ENCODE data around the gene DSN1. TPM values are rescaled to one million over a fixed set of nuclear protein-coding genes. Genes with fewer than 3 reads are reported as not detected.

Gene DSN1
- total and polyA plus RNA-seq, 9 donors = 3.3 to 7.0 (median 6.0) TPM

DNA sequence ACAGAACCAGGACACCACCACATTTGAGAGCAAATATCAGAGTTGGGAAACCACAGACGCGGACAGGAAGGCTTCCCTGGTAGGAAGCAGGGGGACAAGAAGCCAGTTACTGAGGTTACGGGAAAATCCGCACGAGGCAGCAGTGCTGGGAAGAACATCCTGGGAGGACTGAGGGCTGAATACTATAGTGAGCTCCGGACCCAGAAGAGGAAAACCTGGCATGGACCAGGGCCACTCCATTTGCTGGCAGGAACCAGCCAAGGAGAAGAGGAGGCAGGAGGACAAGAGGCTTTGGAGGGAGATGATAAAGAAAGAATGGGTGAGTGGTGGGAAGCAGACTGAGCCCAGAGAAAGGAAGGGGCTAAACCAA lies 6.1 kb upstream of the DSN1 start:
- Histone ChIP-seq H3K4me3 (no peak overlapping the region), H3K27ac (no peak overlapping the region), H3K9me3 (no peaks in the 10 kb centered on the region), H3K4me1 (ENCODE audit: insufficient read depth) (peaks cover 2% of the 10 kb centered on the region), H3K27me3 (no peaks in the 10 kb centered on the region), H3K36me3 (no peaks in the 10 kb centered on the region)
- 77 to 78% (median 78%) methylated on average over 6 of the region's 6 CpGs for WGBS, 3 donors
- TF ChIP-seq EP300 (IDR thresholded peaks at IDR 0.05) (no peak), POLR2A (IDR thresholded peaks at IDR 0.05) (no peak)
- TF ChIP-seq, protein P1, sequence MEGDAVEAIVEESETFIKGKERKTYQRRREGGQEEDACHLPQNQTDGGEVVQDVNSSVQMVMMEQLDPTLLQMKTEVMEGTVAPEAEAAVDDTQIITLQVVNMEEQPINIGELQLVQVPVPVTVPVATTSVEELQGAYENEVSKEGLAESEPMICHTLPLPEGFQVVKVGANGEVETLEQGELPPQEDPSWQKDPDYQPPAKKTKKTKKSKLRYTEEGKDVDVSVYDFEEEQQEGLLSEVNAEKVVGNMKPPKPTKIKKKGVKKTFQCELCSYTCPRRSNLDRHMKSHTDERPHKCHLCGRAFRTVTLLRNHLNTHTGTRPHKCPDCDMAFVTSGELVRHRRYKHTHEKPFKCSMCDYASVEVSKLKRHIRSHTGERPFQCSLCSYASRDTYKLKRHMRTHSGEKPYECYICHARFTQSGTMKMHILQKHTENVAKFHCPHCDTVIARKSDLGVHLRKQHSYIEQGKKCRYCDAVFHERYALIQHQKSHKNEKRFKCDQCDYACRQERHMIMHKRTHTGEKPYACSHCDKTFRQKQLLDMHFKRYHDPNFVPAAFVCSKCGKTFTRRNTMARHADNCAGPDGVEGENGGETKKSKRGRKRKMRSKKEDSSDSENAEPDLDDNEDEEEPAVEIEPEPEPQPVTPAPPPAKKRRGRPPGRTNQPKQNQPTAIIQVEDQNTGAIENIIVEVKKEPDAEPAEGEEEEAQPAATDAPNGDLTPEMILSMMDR (IDR thresholded peaks at IDR 0.05) = no peak
- DNase-seq = no peak
- intact Hi-C loops (cut with DNase I) = loop anchor here in 2 of 4 donors (10.0 kb wide), 1 partner anchor 85 kb away; a partner anchor contains a TSS

DNA sequence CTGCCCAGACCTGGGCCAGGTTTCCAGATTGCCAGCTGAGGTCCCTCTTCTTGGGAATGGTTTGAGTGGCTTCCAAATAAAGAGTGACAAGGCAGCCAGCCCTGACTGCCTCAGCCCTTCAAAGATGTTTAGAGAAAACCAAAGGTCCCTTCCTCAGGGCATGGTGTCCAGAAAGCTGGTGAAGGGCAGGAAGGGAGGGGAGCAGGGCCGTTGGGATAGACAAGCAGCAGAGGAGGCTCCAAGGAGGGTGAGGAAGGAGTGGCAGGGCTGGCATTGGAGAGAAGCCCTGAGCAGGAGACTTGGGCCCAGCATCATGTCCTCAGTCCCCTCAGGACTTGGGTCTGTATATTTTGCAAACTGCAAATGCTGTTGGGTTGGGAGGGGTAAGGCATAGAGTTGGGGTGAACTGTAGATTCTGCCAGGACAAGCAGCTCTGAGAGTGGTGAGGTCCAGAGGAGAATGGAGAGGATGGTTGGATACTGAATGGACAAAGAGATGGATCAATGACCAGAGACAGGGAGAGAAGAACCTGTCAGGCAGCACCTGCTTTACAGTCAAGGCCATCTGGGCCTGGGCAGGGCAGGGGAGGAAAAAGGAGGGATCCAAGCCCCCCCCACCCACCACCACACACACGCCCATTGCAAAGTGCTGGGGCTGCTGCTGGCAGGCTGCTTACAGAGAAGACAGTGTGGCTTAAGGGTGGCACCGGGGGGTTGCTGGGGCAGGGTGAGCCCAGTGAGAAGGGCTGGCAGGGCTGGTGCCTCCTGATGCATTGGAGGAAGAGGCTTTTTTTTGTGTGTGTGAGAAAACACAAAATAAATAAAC lies 5.5 kb upstream of the DSN1 start:
- intact Hi-C loops (cut with DNase I) = loop anchor here in 2 of 4 donors (10.0 kb wide), 1 partner anchor 86 kb away; a partner anchor contains a TSS
- 68 to 74% (median 72%) methylated on average over 3 of the region's 3 CpGs for WGBS, 3 donors

DNA sequence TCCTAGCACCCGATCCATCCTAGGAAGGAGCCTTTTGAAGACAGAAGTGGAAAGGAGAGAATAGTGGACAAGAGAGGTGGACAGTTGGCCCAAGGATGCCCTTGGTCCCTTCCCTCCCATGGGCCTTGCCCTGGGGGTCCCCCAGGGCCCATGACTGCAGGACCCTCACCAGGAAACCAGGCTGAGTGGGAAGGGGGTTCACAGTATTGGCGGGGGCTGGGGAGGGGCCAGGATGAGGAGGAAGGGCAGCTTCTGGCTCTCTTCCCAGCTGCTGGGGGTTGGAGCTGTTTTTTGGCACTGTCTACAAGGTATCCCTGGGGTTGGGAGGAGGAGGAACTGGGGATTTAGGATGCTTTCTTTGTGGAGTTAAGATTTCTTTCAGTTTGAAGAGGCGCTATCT lies 4.0 kb upstream of the DSN1 start:
- WGBS, 3 donors = 41 to 45% (median 42%) methylated on average over 3 of the region's 3 CpGs
- Histone ChIP-seq H3K4me3 (no peak overlapping the region), H3K9me3 (no peaks in the 10 kb centered on the region), H3K36me3 (no peaks in the 10 kb centered on the region), H3K4me1 (ENCODE audit: insufficient read depth) (peaks cover 2% of the 10 kb centered on the region), H3K27ac (no peak overlapping the region), H3K27me3 (no peaks in the 10 kb centered on the region)
- no peak for TF ChIP-seq EP300 (IDR thresholded peaks at IDR 0.05)
- no peak for TF ChIP-seq POLR2A (IDR thresholded peaks at IDR 0.05)
- TF ChIP-seq, protein P1 (IDR thresholded peaks at IDR 0.05) = no peak
- intact Hi-C loops (cut with DNase I) = loop anchor here in 2 of 4 donors (10.0 kb wide), 1 partner anchor 87 kb away; a partner anchor contains a TSS
- peak in 1 of 5 donors; percentile 47 for DNase-seq

More for the DNA sequence above, 5.5 kb upstream of the DSN1 start:
- Histone ChIP-seq H3K9me3 (no peaks in the 10 kb centered on the region), H3K4me3 (no peak overlapping the region), H3K27ac (no peak overlapping the region), H3K36me3 (no peaks in the 10 kb centered on the region), H3K27me3 (no peaks in the 10 kb centered on the region), H3K4me1 (ENCODE audit: insufficient read depth) (peaks cover 2% of the 10 kb centered on the region)
- DNase-seq = peak in 1 of 5 donors; percentile 24
- no peak for TF ChIP-seq POLR2A (IDR thresholded peaks at IDR 0.05)
- no peak for TF ChIP-seq EP300 (IDR thresholded peaks at IDR 0.05)
- TF ChIP-seq, protein P1 (IDR thresholded peaks at IDR 0.05) = no peak

DNA sequence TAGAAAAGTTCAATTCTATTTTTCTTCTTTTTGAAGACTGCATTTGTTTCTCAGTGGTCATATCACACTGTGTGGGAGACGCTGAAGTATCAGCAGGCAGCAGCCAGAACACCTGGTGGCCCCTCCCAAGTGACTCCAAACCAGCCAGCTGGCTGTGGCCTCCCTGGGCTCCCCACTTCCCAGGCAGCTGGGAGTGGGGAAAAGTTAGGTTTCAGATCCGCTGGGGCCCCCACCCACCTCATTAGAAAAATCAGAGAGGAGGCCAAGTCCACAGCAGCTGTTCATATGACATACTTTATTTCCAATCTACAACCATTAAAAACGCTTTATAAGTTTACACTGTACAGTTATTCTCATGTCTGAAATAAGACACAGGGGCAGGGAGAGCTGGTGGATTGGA lies 3.6 kb upstream of the DSN1 start:
- TF ChIP-seq EP300 (IDR thresholded peaks at IDR 0.05) = no peak
- TF ChIP-seq, protein P1 (IDR thresholded peaks at IDR 0.05) = no peak
- TF ChIP-seq POLR2A (IDR thresholded peaks at IDR 0.05) = no peak
- H3K4me3 ChIP-seq = no peak overlapping the region
- H3K36me3 ChIP-seq = no peaks in the 10 kb centered on the region
- 25 to 29% (median 27%) methylated on average over 3 of the region's 3 CpGs for WGBS, 3 donors
- H3K9me3 ChIP-seq = no peaks in the 10 kb centered on the region
- no peaks in the 10 kb centered on the region for H3K27me3 ChIP-seq
- H3K27ac ChIP-seq = no peak overlapping the region
- H3K4me1 ChIP-seq (ENCODE audit: insufficient read depth) = peaks cover 2% of the 10 kb centered on the region
- DNase-seq = no peak
- intact Hi-C loops (cut with DNase I) = loop anchor here in 2 of 4 donors (10.0 kb wide), 1 partner anchor 88 kb away; a partner anchor contains a TSS
